K562 (cell line): ENCODE measurements around the gene TULP4. TPM values are rescaled to one million over a fixed set of nuclear protein-coding genes. Genes with fewer than 3 reads are reported as not detected.

ENCODE experiments used
- CAMTA2 ChIP-seq: fragments of 250-450 bp; sonication (Bioruptor Pico); conservative IDR thresholded peaks from 2 replicates; pipeline ENCODE4 v1.5.1; 2022
- CBFB ChIP-seq: sonication (generic); formaldehyde crosslinking; IDR thresholded peaks from 2 replicates; pipeline ENCODE4 v1.4.0; 2020; ENCODE audit warnings: mild to moderate bottlenecking, missing genetic modification reagents
- CBX3 ChIP-seq, 2 experiments: IDR thresholded peaks; 1 replicate in 1 of 2; 2 replicates in 1 of 2; pipeline ENCODE4 v1.6.1; 2012; ENCODE audit warnings: inconsistent platforms in 2 of 2, low read length in 2 of 2, borderline replicate concordance in 1 of 2, control low read depth in 1 of 2
- CEBPB ChIP-seq: fragments of 450-650 bp; IDR thresholded peaks from 2 replicates; pipeline ENCODE4 v1.6.1; 2016; ENCODE audit warnings: missing genetic modification characterization, missing compliant biosample characterization
- CXXC5 ChIP-seq: fragments of 250-450 bp; sonication (Bioruptor Pico); IDR thresholded peaks from 2 replicates; pipeline ENCODE4 v1.8.0; 2022; ENCODE audit warnings: inconsistent platforms, mild to moderate bottlenecking, moderate library complexity
- DLX4 ChIP-seq: fragments of 250-450 bp; sonication (Bioruptor Pico); IDR thresholded peaks from 2 replicates; pipeline ENCODE4 v1.6.1; 2021; ENCODE audit warnings: mild to moderate bottlenecking
- ELF4 ChIP-seq: fragments of 450-650 bp; formaldehyde crosslinking; IDR thresholded peaks from 2 replicates; pipeline ENCODE4 v1.4.0; 2022; ENCODE audit warnings: missing genetic modification characterization
- HMBOX1 ChIP-seq: sonication (generic); IDR thresholded peaks from 2 replicates; pipeline ENCODE4 v1.6.1; 2016
- IRF9 ChIP-seq: fragments of 450-650 bp; IDR thresholded peaks from 2 replicates; pipeline ENCODE4 v1.6.1; 2016; ENCODE audit warnings: missing biosample characterization, missing genetic modification characterization
- MAFF ChIP-seq: IDR thresholded peaks from 2 replicates; pipeline ENCODE4 v1.6.1; 2012; ENCODE audit warnings: low read length, improper control_type of control experiment
- MCM2 ChIP-seq: fragments of 450-650 bp; IDR thresholded peaks from 2 replicates; pipeline ENCODE4 v1.6.1; 2017; ENCODE audit warnings: low read depth, mild to moderate bottlenecking
- MXD1 ChIP-seq: fragments of 250-450 bp; sonication (Bioruptor Pico); IDR thresholded peaks from 2 replicates; pipeline ENCODE4 v1.8.0; 2021; ENCODE audit warnings: borderline replicate concordance, mild to moderate bottlenecking, moderate library complexity; ENCODE audit not compliant: poor library complexity, severe bottlenecking
- NFIC ChIP-seq: fragments of 450-650 bp; IDR thresholded peaks from 2 replicates; pipeline ENCODE4 v1.6.1; 2017; ENCODE audit warnings: mild to moderate bottlenecking, inconsistent platforms
- PML ChIP-seq: IDR thresholded peaks from 2 replicates; pipeline ENCODE4 v1.6.1; 2012; ENCODE audit warnings: low read length, inconsistent platforms
- RBM39 ChIP-seq: fragments of 200-400 bp; formaldehyde crosslinking; optimal IDR thresholded peaks from 2 replicates; pipeline ENCODE3; 2018; ENCODE audit warnings: low read depth, low read length
- SMARCA5 ChIP-seq: fragments of 450-650 bp; IDR thresholded peaks from 2 replicates; pipeline ENCODE4 v1.6.1; 2016
- SRSF1 ChIP-seq: fragments of 200-400 bp; formaldehyde crosslinking; IDR thresholded peaks from 2 replicates; pipeline ENCODE4 v1.6.1; 2017; ENCODE audit warnings: mild to moderate bottlenecking, low read depth, low read length, moderate library complexity
- XRCC3 ChIP-seq: fragments of 450-650 bp; IDR thresholded peaks from 2 replicates; pipeline ENCODE4 v1.6.1; 2017; ENCODE audit warnings: mild to moderate bottlenecking, moderate library complexity
- ZBTB8A ChIP-seq: fragments of 450-650 bp; IDR thresholded peaks from 2 replicates; pipeline ENCODE4 v1.6.1; 2018; ENCODE audit warnings: mild to moderate bottlenecking, moderate library complexity; ENCODE audit not compliant: partially characterized antibody
- ZNF274 ChIP-seq: IDR thresholded peaks from 2 replicates; pipeline ENCODE4 v1.6.1; 2011; ENCODE audit warnings: low read depth, mild to moderate bottlenecking, low read length, moderate library complexity, borderline replicate concordance
- ZNF311 ChIP-seq: fragments of 250-450 bp; sonication (Bioruptor Pico); IDR thresholded peaks from 2 replicates; pipeline ENCODE4 v1.4.0; 2020; ENCODE audit warnings: mild to moderate bottlenecking, moderate library complexity
- ZNF41 ChIP-seq: fragments of 250-450 bp; sonication (Bioruptor Pico); conservative IDR thresholded peaks from 2 replicates; pipeline ENCODE4 v1.4.0; 2020; ENCODE audit warnings: mild to moderate bottlenecking
- ZNF695 ChIP-seq: fragments of 450-650 bp; formaldehyde crosslinking; IDR thresholded peaks from 2 replicates; pipeline ENCODE4 v1.4.0; 2020; ENCODE audit warnings: mild to moderate bottlenecking, moderate library complexity
- polyA plus RNA-seq, 8 experiments: library from polyadenylated mRNA; depleted of rRNA in 4 of 8; stranded (reverse) in 5 of 8; unstranded in 3 of 8; fragments of >200 nt; fragmentation: Nextera tagmentation in 2 of 8; fragmentation: Illumina TruSeq in 1 of 8; extraction: Ambion mirVana in 2 of 8; extraction: Trizol in 1 of 8; gene quantifications; 2 replicates each; pipeline versions ENCODE4 v1.2.1 to v1.2.3, GENCODE V29; 2011 to 2014; ENCODE audit warnings: inconsistent platforms in 1 of 8, missing spikeins in 1 of 8
- total RNA-seq, 7 experiments: library from RNA; depleted of rRNA in 6 of 7; stranded (reverse); fragments of >200 nt in 6 of 7; fragmentation: Illumina TruSeq in 2 of 7; extraction: Trizol in 2 of 7; gene quantifications; 2 replicates each; pipeline versions ENCODE4 v1.2.1 to v1.2.3, GENCODE V29; 2011 to 2021; ENCODE audit warnings: low replicate concordance in 1 of 7
- TF ChIP-seq, protein P1 (sequence below): sonication (generic); formaldehyde crosslinking; IDR thresholded peaks from 2 replicates; pipeline ENCODE4 v1.9.0; 2022; ENCODE audit warnings: mild to moderate bottlenecking, missing genetic modification reagents

Gene TULP4
- total and polyA plus RNA-seq, 9 of the 15 experiments (the other 6 are each of a cell fraction or from before 2014, with no cell fraction given) = 1.2 to 50.4 (median 11.0) TPM

DNA sequence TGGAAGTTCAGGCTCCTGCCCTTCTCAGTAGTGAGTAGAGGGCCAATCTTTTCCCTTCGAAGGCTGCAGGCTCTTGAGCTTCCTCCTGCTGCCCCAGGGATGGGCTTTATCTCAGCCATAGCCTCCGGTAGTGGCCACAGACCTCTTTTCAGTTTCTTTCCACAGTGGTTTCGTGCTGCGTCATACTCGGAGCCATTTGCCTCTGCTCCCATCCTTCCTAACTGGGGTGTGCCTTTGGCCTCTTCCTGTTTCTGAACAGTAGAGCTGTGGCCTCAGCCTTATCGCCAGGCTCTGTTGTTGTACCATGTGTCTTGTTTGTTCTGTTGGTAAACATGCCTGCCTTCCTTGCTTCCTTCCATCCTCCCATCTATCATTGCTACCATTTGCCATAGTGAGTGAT, 54.1 kb downstream of the TULP4 start (continued):
- TF ChIP-seq DLX4 (CRISPR knock-in tag) (no peak), CXXC5 (CRISPR knock-in tag) (peak; percentile 63), CEBPB (tag) (no peak), ZNF41 (CRISPR knock-in tag) (0 out of 2 replicates have a peak, but pooled peaks have one; percentile 21), PML (no peak), IRF9 (tag) (no peak), CBFB (no peak), CAMTA2 (no peak), XRCC3 (no peak), MXD1 (CRISPR knock-in tag) (no peak), ZNF274 (no peak), HMBOX1 (no peak), ZNF695 (CRISPR knock-in tag) (no peak), SRSF1 (no peak), ELF4 (peak; percentile 72; the same call in 1 of the 2 replicates), MCM2 (no peak), ZNF311 (CRISPR knock-in tag) (0 out of 2 replicates have a peak, but pooled peaks have one; percentile 36), MAFF (peak; percentile 77), ZBTB8A (no peak), SMARCA5 (peak; percentile 32; the same call in 1 of the 2 replicates), NFIC (no peak), CBX3 (IDR thresholded peaks at IDR 0.05; ENCODE audit: borderline replicate concordance in 1 of 2, low read length in 2 of 2) (peak in 1 of 2 experiments; percentile 71; a peak in 1 of 3 replicates), RBM39 (no peak)
- TF ChIP-seq, protein P1, sequence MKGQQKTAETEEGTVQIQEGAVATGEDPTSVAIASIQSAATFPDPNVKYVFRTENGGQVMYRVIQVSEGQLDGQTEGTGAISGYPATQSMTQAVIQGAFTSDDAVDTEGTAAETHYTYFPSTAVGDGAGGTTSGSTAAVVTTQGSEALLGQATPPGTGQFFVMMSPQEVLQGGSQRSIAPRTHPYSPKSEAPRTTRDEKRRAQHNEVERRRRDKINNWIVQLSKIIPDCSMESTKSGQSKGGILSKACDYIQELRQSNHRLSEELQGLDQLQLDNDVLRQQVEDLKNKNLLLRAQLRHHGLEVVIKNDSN = no peak
